Lower lobe of right lung (tissue), 2 donors: ENCODE measurements around the gene TTR. TPM values are rescaled to one million over a fixed set of nuclear protein-coding genes. Genes with fewer than 3 reads are reported as not detected.

Source experiments
- ATAC-seq, 2 donors: fragments of 200-7000 bp; cut with Tn5 transposase; one replicate each; pipeline ENCODE4 v1.9.1; 2020 to 2022; ENCODE audit warnings: mild to moderate bottlenecking in 2 of 2, moderate library complexity in 2 of 2
- DNase-seq: peaks from one replicate; pipeline ENCODE4 v3.0.0-alpha.2; 2020
- H3K27ac ChIP-seq: fragments of 200-600 bp; one replicate; pipeline ENCODE4 v1.8.0; 2022
- H3K27me3 ChIP-seq: fragments of 200-600 bp; one replicate; pipeline ENCODE4 v1.8.0; 2022; ENCODE audit warnings: low read depth
- H3K36me3 ChIP-seq: fragments of 200-600 bp; one replicate; pipeline ENCODE4 v1.8.0; 2022; ENCODE audit warnings: mild to moderate bottlenecking
- H3K4me1 ChIP-seq: fragments of 200-600 bp; one replicate; pipeline ENCODE4 v1.8.0; 2022
- H3K4me3 ChIP-seq: fragments of 200-600 bp; one replicate; pipeline ENCODE4 v1.8.0; 2022; ENCODE audit warnings: mild to moderate bottlenecking
- H3K9me3 ChIP-seq: fragments of 200-600 bp; one replicate; pipeline ENCODE4 v1.8.0; 2022
- intact Hi-C: fragments of 100-400 bp; cut with DNase I; formaldehyde crosslinking; loops from one replicate; pipeline ENCODE4 v1.11.0; 2022
- total RNA-seq: library from RNA; stranded (reverse); fragmentation: NEBNext Ultra II Directional; extraction: Animal tissue kit (Norgen Biotek cat#: 25700); gene quantifications from one replicate; pipeline ENCODE4 v1.2.1, GENCODE V29; 2021
- TF ChIP-seq, protein P1 (sequence below): fragments of 200-600 bp; IDR thresholded peaks from one replicate; pipeline ENCODE4 v1.8.0; 2022; ENCODE audit warnings: antibody characterized with exemption, mild to moderate bottlenecking
- donor health status: DM: no; HTN: yes; CAD: no; lungs with severe emphysema.

The TTR gene
- total RNA-seq, 1 donor from 2014 or later: not detected

DNA sequence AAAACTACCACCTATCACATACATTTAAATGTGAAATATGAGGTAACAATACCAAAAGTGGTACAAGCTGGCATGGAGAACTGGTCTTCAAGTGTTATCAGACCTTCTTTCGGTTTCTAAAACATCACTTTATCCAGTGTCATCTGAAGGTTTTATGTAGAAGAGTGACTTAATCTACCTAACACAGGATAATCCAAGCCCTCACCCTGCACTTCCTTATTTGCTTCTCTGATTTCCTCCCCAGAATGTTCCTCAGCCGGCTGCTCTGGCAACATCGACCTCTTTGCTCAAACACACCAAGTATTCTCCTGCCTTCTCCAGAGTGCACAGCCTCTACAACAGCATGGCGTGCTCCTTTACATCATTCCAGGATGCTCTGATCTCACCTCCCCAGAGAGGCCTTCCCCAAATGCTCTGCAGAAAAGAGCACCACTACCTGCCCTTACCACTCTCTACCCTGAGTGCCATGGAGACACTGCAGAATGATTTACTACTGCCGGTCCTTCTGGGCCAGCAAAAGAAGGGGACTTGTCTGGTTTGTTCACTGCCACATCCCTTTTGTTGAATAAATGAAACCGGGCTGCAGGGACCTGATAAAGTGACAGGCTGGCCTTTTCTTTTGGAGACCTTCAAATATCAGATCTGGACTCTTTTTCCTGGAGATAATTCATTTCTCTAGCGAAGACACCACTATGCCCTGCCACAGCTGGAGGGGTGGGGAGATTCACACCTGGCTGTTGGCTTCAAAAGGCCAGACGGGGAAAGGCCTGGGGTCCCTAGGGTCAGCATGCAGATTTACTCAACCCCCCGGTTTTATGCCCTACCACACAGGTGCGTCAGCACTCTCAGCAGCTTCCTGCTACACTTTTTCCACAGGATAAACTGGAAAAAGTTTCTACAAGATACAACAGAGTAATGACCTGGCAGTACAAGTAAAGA is 42.0 kb downstream of the TTR start:
- Histone ChIP-seq H3K4me3 (no peak overlapping the region), H3K36me3 (no peaks in the 10 kb centered on the region), H3K4me1 (no peaks in the 10 kb centered on the region), H3K27me3 (no peaks in the 10 kb centered on the region), H3K9me3 (no peaks in the 10 kb centered on the region), H3K27ac (no peak overlapping the region)
- intact Hi-C loops: no loop called here
- no peak for ATAC-seq
- no peak for DNase-seq
- TF ChIP-seq, protein P1, sequence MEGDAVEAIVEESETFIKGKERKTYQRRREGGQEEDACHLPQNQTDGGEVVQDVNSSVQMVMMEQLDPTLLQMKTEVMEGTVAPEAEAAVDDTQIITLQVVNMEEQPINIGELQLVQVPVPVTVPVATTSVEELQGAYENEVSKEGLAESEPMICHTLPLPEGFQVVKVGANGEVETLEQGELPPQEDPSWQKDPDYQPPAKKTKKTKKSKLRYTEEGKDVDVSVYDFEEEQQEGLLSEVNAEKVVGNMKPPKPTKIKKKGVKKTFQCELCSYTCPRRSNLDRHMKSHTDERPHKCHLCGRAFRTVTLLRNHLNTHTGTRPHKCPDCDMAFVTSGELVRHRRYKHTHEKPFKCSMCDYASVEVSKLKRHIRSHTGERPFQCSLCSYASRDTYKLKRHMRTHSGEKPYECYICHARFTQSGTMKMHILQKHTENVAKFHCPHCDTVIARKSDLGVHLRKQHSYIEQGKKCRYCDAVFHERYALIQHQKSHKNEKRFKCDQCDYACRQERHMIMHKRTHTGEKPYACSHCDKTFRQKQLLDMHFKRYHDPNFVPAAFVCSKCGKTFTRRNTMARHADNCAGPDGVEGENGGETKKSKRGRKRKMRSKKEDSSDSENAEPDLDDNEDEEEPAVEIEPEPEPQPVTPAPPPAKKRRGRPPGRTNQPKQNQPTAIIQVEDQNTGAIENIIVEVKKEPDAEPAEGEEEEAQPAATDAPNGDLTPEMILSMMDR: no peak

DNA sequence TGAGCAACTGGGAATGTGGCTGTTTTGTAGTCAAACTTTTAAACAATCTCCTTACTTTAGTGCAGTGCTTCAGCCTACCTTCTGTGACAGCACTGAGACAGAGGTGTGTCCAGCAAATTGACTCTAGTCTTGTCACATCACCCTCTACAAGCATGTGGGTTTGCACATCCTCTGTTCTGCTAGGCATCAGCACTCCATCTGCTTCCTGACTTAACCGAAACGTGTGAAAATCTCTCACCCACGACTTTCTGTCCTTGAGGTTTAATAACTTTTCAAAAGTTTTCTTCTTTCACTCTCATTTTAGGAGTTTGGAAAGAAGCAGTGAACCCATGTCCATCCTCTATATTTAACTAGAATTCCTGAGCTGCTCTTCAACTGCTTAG is 42.6 kb downstream of the TTR start:
- H3K27ac ChIP-seq: no peak overlapping the region
- no peaks in the 10 kb centered on the region for H3K27me3 ChIP-seq
- TF ChIP-seq, protein P1: no peak
- H3K36me3 ChIP-seq: no peaks in the 10 kb centered on the region
- H3K9me3 ChIP-seq: no peaks in the 10 kb centered on the region
- intact Hi-C loops: no loop called here
- ATAC-seq (no peak), DNase-seq (no peak)
- no peaks in the 10 kb centered on the region for H3K4me1 ChIP-seq
- no peak overlapping the region for H3K4me3 ChIP-seq

DNA sequence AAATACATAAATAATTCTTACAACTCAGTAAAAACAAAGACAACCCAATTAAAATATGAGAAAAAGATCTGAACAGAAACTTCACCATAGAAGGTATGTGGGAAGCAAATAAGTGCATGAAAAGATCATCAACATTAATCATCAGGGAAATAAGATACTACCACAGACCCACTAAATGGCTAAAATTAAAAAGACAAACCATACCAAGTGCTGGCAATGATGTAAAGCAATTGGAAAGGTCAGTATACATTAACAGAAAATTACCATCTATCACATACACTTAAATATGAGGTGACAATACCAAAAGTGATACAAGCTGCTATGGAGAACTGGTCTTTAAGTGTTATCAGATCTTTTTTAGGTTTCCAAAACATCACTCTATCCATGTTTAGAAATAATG is 44.7 kb downstream of the TTR start:
- H3K4me3 ChIP-seq: no peak overlapping the region
- intact Hi-C loops: no loop called here
- no peak for DNase-seq

DNA sequence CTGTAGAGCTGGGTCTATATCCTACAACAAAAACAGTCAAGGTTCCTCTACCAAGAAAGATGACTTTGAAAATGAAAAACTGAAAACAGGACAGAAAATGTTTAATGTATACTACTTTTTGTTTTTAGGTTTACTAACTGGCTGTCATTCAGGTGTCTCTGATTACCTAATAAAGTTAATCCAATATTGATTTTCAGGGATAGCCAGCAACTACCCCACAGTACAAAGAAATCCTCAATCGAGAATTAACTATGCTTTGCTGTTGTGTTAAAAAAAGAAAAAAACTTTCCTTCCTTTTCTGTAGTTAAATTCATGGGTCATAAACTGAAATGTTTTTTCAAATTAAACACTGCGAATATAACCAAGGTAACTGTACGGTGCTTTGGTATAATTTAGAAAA is 45.8 kb downstream of the TTR start:
- intact Hi-C loops: no loop called here
- ATAC-seq: no peak
- TF ChIP-seq, protein P1: no peak

More for the DNA sequence above, 44.7 kb downstream of the TTR start:
- Histone ChIP-seq H3K4me1 (no peaks in the 10 kb centered on the region), H3K9me3 (no peaks in the 10 kb centered on the region), H3K27me3 (no peaks in the 10 kb centered on the region), H3K36me3 (no peaks in the 10 kb centered on the region), H3K27ac (no peak overlapping the region)
- no peak for ATAC-seq
- TF ChIP-seq, protein P1: no peak

DNA sequence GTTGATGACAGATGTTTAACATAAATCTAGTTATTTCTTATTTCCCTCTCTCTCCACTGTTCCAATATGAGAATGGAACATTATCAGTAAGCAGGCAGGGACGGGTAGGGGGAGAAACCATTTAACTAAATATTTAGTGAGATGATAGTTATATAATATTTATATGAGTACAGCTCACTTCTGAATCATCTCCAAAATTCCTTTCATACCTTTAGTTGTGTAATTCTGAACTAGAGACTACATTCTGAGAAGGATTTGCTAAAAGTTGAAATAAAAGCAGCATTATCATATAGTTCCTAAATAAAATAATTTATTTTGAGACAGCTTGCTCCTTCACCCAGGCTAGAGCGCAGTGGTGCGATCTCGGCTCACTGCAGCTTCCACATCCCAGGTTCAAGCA is 51.3 kb downstream of the TTR start:
- Histone ChIP-seq H3K9me3 (no peaks in the 10 kb centered on the region), H3K36me3 (no peaks in the 10 kb centered on the region), H3K27me3 (no peaks in the 10 kb centered on the region), H3K4me3 (no peak overlapping the region), H3K27ac (no peak overlapping the region), H3K4me1 (no peaks in the 10 kb centered on the region)
- DNase-seq: no peak
- TF ChIP-seq, protein P1: no peak
- intact Hi-C loops: no loop called here
- no peak for ATAC-seq

More for the DNA sequence above, 45.8 kb downstream of the TTR start:
- Histone ChIP-seq H3K27me3 (no peaks in the 10 kb centered on the region), H3K36me3 (no peaks in the 10 kb centered on the region), H3K9me3 (no peaks in the 10 kb centered on the region), H3K4me3 (no peak overlapping the region), H3K27ac (no peak overlapping the region), H3K4me1 (no peaks in the 10 kb centered on the region)
- no peak for DNase-seq
